ENCODE data around the gene FAM13A. TPM values are rescaled to one million over a fixed set of nuclear protein-coding genes. Genes with fewer than 3 reads are reported as not detected.

The FAM13A gene
- total and polyA plus RNA-seq, 9 of the 15 experiments (the other 6 are each of a cell fraction or from before 2014, with no cell fraction given): 11.3 to 23.3 (median 14.7) TPM

DNA sequence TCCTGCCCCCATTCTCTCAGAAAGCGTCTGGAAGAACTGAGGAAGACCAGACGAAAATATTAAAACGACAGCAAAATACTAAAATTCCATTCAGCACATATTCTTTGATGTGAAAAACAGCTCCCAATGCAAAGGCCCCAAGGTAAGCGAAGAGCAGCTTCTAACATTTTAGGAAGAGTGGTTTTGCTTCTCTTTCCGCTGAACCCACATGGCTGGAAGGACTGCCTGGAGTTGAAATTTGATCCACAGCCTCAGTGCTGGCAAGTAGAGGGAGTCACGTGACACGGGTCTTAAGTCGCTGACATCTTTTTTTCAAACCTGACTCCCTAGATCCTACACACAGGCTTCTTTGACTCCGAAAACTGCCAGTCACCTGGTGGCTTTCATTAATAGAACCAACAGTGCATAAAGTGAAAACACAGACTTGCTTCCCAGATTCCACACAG lies at the start of gene FAM13A (continued):
- TF ChIP-seq, protein P1, sequence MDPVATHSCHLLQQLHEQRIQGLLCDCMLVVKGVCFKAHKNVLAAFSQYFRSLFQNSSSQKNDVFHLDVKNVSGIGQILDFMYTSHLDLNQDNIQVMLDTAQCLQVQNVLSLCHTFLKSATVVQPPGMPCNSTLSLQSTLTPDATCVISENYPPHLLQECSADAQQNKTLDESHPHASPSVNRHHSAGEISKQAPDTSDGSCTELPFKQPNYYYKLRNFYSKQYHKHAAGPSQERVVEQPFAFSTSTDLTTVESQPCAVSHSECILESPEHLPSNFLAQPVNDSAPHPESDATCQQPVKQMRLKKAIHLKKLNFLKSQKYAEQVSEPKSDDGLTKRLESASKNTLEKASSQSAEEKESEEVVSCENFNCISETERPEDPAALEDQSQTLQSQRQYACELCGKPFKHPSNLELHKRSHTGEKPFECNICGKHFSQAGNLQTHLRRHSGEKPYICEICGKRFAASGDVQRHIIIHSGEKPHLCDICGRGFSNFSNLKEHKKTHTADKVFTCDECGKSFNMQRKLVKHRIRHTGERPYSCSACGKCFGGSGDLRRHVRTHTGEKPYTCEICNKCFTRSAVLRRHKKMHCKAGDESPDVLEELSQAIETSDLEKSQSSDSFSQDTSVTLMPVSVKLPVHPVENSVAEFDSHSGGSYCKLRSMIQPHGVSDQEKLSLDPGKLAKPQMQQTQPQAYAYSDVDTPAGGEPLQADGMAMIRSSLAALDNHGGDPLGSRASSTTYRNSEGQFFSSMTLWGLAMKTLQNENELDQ (CRISPR knock-in tag; IDR thresholded peaks at IDR 0.05; ENCODE audit: borderline replicate concordance): no peak
- TF ChIP-seq ARNT (IDR thresholded peaks at IDR 0.05) (0 out of 4 replicates have a peak, but pooled peaks have one; percentile 54 to 66), MYNN (IDR thresholded peaks at IDR 0.05) (0 out of 2 replicates have a peak, but pooled peaks have one; percentile 20), MYNN (CRISPR knock-in tag; IDR thresholded peaks at IDR 0.05) (no peak), FOXJ2 (tag; IDR thresholded peaks at IDR 0.05) (peak; percentile 83), THRAP3 (IDR thresholded peaks at IDR 0.05; ENCODE audit: borderline replicate concordance) (no peak), TRIM28 (IDR thresholded peaks at IDR 0.05) (peak; percentile 88), SMARCE1 (IDR thresholded peaks at IDR 0.05) (peak; percentile 58; the same call in 1 of the 2 replicates), NRF1 (conservative IDR thresholded peaks at IDR 0.05 in 1 of 2, IDR thresholded peaks at IDR 0.05 in 1 of 2) (peak; percentile 23 to 42; a peak in 1 of 4 replicates)
- TF ChIP-seq, protein P2, sequence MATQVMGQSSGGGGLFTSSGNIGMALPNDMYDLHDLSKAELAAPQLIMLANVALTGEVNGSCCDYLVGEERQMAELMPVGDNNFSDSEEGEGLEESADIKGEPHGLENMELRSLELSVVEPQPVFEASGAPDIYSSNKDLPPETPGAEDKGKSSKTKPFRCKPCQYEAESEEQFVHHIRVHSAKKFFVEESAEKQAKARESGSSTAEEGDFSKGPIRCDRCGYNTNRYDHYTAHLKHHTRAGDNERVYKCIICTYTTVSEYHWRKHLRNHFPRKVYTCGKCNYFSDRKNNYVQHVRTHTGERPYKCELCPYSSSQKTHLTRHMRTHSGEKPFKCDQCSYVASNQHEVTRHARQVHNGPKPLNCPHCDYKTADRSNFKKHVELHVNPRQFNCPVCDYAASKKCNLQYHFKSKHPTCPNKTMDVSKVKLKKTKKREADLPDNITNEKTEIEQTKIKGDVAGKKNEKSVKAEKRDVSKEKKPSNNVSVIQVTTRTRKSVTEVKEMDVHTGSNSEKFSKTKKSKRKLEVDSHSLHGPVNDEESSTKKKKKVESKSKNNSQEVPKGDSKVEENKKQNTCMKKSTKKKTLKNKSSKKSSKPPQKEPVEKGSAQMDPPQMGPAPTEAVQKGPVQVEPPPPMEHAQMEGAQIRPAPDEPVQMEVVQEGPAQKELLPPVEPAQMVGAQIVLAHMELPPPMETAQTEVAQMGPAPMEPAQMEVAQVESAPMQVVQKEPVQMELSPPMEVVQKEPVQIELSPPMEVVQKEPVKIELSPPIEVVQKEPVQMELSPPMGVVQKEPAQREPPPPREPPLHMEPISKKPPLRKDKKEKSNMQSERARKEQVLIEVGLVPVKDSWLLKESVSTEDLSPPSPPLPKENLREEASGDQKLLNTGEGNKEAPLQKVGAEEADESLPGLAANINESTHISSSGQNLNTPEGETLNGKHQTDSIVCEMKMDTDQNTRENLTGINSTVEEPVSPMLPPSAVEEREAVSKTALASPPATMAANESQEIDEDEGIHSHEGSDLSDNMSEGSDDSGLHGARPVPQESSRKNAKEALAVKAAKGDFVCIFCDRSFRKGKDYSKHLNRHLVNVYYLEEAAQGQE (IDR thresholded peaks at IDR 0.05; ENCODE audit: borderline replicate concordance): peak; percentile 83
- TF ChIP-seq, protein P2 (CRISPR knock-in tag; IDR thresholded peaks at IDR 0.05; ENCODE audit: low read depth): no peak

Data from K562 (cell line).